A673 (cell line): ENCODE data around the gene CLNK. TPM values are rescaled to one million over a fixed set of nuclear protein-coding genes. Genes with fewer than 3 reads are reported as not detected.

ENCODE experiments used
- BruUV-seq: library from RNA; stranded (reverse); fragments of 400-500 nt; replicated peaks from 2 replicates; lab custom pipeline; 2021; lab: Mats Ljungman, UMichigan
- CTCF ChIA-PET: fragments of 300-600 bp; sonication (Branson Sonifier 250); formaldehyde crosslinking; loops from one replicate; lab custom pipeline; 2022; ENCODE audit warnings: antibody characterized with exemption; lab: Charles Lee
- POLR2A ChIA-PET: fragments of 300-600 bp; sonication (Branson Sonifier 250); formaldehyde crosslinking; loops from one replicate; lab custom pipeline; 2022; ENCODE audit warnings: antibody characterized with exemption; ENCODE audit not compliant: low non-redundant PET; lab: Charles Lee
- DNase-seq: peaks from one replicate; pipeline ENCODE4 v3.0.0-alpha.2; 2015; ENCODE audit warnings: low spot score
- H3K27ac ChIP-seq: fragments of 200-600 bp; sonication (generic); 2 replicates; pipeline ENCODE4 v1.5.1; 2016; ENCODE audit warnings: mixed run types, low read depth, mild to moderate bottlenecking, mixed read lengths, antibody characterized with exemption, low read length; ENCODE audit not compliant: poor library complexity, severe bottlenecking
- H3K27me3 ChIP-seq: fragments of 200-600 bp; sonication (generic); replicated peaks from 2 replicates; pipeline ENCODE4 v1.6.1; 2017; ENCODE audit warnings: mixed run types, low read depth, mild to moderate bottlenecking, mixed read lengths, antibody characterized with exemption, low read length; ENCODE audit not compliant: insufficient read depth, poor library complexity
- H3K36me3 ChIP-seq: fragments of 200-600 bp; sonication (generic); 2 replicates; pipeline ENCODE4 v1.6.1; 2016; ENCODE audit warnings: mixed run types, mild to moderate bottlenecking, mixed read lengths, antibody characterized with exemption, low read length; ENCODE audit not compliant: insufficient read depth, poor library complexity, severe bottlenecking
- H3K4me1 ChIP-seq: fragments of 200-600 bp; sonication (generic); 2 replicates; pipeline ENCODE4 v1.6.1; 2017; ENCODE audit warnings: mixed run types, mild to moderate bottlenecking, mixed read lengths, antibody characterized with exemption, low read length; ENCODE audit not compliant: insufficient read depth, poor library complexity, severe bottlenecking
- H3K4me3 ChIP-seq: fragments of 200-600 bp; sonication (generic); 2 replicates; pipeline ENCODE4 v1.5.1; 2016; ENCODE audit warnings: low read depth, mixed run types, mild to moderate bottlenecking, mixed read lengths, low read length; ENCODE audit not compliant: poor library complexity, severe bottlenecking
- H3K9me3 ChIP-seq: fragments of 200-600 bp; sonication (generic); 2 replicates; pipeline ENCODE4 v1.6.1; 2016; ENCODE audit warnings: mixed run types, low read depth, mild to moderate bottlenecking, mixed read lengths, antibody characterized with exemption, low read length; ENCODE audit not compliant: poor library complexity, severe bottlenecking
- CTCF ChIP-seq: fragments of 300-800, 200-600 bp; sonication (generic); conservative IDR thresholded peaks from 2 replicates; pipeline ENCODE4 v1.5.1; 2017; ENCODE audit warnings: low read depth, mild to moderate bottlenecking, antibody characterized with exemption, low read length, moderate library complexity, mixed read lengths
- EZH2 ChIP-seq: fragments of 200-600 bp; sonication (generic); IDR thresholded peaks from 2 replicates; pipeline ENCODE4 v1.6.1; 2017; ENCODE audit warnings: borderline replicate concordance, low read depth, mild to moderate bottlenecking, mixed read lengths, antibody characterized with exemption, low read length; ENCODE audit not compliant: poor library complexity, severe bottlenecking
- intact Hi-C: fragments of 100-400 bp; cut with micrococcal nuclease; formaldehyde crosslinking; loops from one replicate; pipeline ENCODE4 v1.10.0; 2022; ENCODE audit not compliant: unreplicated experiment
- total RNA-seq: library from RNA; stranded (reverse); gene quantifications from 2 replicates; pipeline ENCODE4 v1.2.3, GENCODE V29; 2021

CLNK gene
- total RNA-seq, 1 experiment from 2014 or later, result not detected

- Histone ChIP-seq H3K36me3 (no peaks in the 10 kb centered on the region), H3K4me1 (no peaks in the 10 kb centered on the region), H3K4me3 (no peak overlapping the region), H3K9me3 (no peaks in the 10 kb centered on the region), H3K27ac (no peak overlapping the region), H3K27me3 (no peaks in the 10 kb centered on the region)
- ChIA-PET POLR2A (no interaction called here), CTCF (no interaction called here)
- no peak for DNase-seq
- no peak for TF ChIP-seq CTCF
- no peak for TF ChIP-seq EZH2
- no TSS peak for BruUV-seq
- intact Hi-C loops, result no loop called here
Measured at GRCh38 chr4:10442976-10443375, 241.6 kb downstream of the CLNK start.

- no peaks in the 10 kb centered on the region for H3K9me3 ChIP-seq
- TF ChIP-seq CTCF (no peak), EZH2 (no peak)
- no TSS peak for BruUV-seq
Measured at GRCh38 chr4:10441512-10441911, 243.1 kb downstream of the CLNK start.

GRCh38 chr4:10438924-10439323 lies 245.6 kb downstream of the CLNK start:
- BruUV-seq, result no TSS peak
- no peaks in the 10 kb centered on the region for H3K36me3 ChIP-seq
- intact Hi-C loops, result no loop called here
- no peaks in the 10 kb centered on the region for H3K9me3 ChIP-seq
- H3K27ac ChIP-seq, result no peak overlapping the region
- no peak for DNase-seq
- CTCF ChIA-PET, result no interaction called here
- no peak overlapping the region for H3K4me3 ChIP-seq
- H3K4me1 ChIP-seq, result no peaks in the 10 kb centered on the region
- H3K27me3 ChIP-seq, result no peaks in the 10 kb centered on the region
- POLR2A ChIA-PET, result no interaction called here
- TF ChIP-seq CTCF (no peak), EZH2 (no peak)

More at GRCh38 chr4:10441512-10441911, 243.1 kb downstream of the CLNK start:
- H3K27me3 ChIP-seq, result no peaks in the 10 kb centered on the region
- ChIA-PET CTCF (no interaction called here), POLR2A (no interaction called here)
- intact Hi-C loops, result no loop called here
- H3K27ac ChIP-seq, result no peak overlapping the region
- H3K4me1 ChIP-seq, result no peaks in the 10 kb centered on the region
- H3K36me3 ChIP-seq, result no peaks in the 10 kb centered on the region
- no peak overlapping the region for H3K4me3 ChIP-seq
- no peak for DNase-seq
